Measurements from ENCODE around the gene GAK.

GAK gene

GRCh38 chr4:957581-958313 is 25.6 kb upstream of the GAK start:
- TF ChIP-seq CTCF (IDR thresholded peaks at IDR 0.05; ENCODE audit: extremely low read depth, missing control alignments), result no peak
- DNase-seq (ENCODE audit: low spot score), result no peak

GRCh38 chr4:957231-957580 is 25.1 kb upstream of the GAK start:
- DNase-seq (ENCODE audit: low spot score), result no peak
- no peak for TF ChIP-seq CTCF (IDR thresholded peaks at IDR 0.05; ENCODE audit: extremely low read depth, missing control alignments)

GRCh38 chr4:956531-957230 is 24.6 kb upstream of the GAK start:
- no peak for DNase-seq (ENCODE audit: low spot score)
- no peak for TF ChIP-seq CTCF (IDR thresholded peaks at IDR 0.05; ENCODE audit: extremely low read depth, missing control alignments)

GRCh38 chr4:955931-956381 is 23.8 kb upstream of the GAK start:
- DNase-seq (ENCODE audit: low spot score), result no peak
- TF ChIP-seq CTCF (IDR thresholded peaks at IDR 0.05; ENCODE audit: extremely low read depth, missing control alignments), result no peak

- DNase-seq (ENCODE audit: low spot score), result no peak
- no peak for TF ChIP-seq CTCF (IDR thresholded peaks at IDR 0.05; ENCODE audit: extremely low read depth, missing control alignments)
Observed at GRCh38 chr4:955161-955921, 23.2 kb upstream of the GAK start.

- TF ChIP-seq CTCF (IDR thresholded peaks at IDR 0.05; ENCODE audit: extremely low read depth, missing control alignments), result no peak
- DNase-seq (ENCODE audit: low spot score), result no peak
Observed at GRCh38 chr4:954211-955020, 22.3 kb upstream of the GAK start.
